Measurements from ENCODE around the gene PPEF1. TPM values are rescaled to one million over a fixed set of nuclear protein-coding genes. Genes with fewer than 3 reads are reported as not detected.

PPEF1 gene
- 0.21 TPM in 1 of 2 replicates, not detected in the other for total RNA-seq

GRCh38 chrX:18707426-18708049 is at the start of gene PPEF1:
PPEF1 (plus strand) TSS chrX:18707645; CDS start chrX:18707781, 136 bp downstream.

GRCh38 chrX:18672008-18672407 is 35.4 kb upstream of the PPEF1 start, which contains the start of gene RS1:
RS1 (minus strand) TSS chrX:18672108; CDS start chrX:18672068, 40 bp downstream.

Other genes starting within 250 kb of the PPEF1 start
- gene RS1, start 35.5 kb upstream of the PPEF1 start, total RNA-seq, result not detected in 2 replicates

All from tracheal epithelial cell (primary cell).